GM12801 (cell line): Measurements from ENCODE around the gene SLC12A8.

ENCODE experiments used
- CTCF ChIP-seq: IDR thresholded peaks from one replicate; pipeline ENCODE4 v1.5.1; 2011; ENCODE audit warnings: control low read depth; ENCODE audit not compliant: insufficient read length; ENCODE audit errors: extremely low read depth

Gene SLC12A8

DNA sequence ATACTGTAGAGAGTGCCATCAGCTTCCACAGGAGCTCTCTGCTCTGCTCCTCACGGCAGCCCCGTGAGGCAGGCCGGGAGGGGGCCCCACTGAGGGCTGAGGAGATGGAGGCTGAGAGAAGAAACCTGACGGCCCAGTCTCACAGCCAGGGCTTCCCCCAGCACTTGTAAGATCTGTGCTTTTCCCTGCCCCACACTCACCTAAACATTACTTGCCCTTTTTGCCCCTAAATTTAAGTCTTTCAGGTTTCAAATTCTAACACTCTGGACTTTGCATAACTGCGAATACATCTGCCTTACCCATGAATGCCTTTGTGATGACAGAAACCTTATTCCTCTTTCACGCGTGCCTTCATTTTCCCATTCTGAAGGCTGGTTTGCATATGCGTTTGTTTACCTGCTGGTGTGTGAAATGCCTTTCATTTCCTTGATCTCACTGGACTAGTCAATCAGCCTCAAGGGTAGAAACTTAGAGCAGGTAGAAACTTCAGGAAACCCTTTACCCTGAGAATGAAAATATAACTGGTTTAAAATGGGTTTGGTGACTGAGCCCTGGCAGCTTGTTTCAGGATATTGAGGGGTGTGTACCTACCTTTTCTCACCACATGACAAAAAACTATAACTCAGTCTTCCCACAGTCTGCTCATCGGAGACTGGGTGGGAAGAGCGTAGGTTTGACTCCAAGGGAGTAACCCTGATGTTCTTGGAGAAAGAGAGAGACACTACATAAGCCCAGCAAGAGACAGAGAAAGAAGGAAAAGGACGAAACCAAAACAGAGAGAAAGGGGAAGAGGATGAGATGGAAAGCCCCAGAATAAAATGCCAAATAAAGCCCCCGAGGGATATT, 20.1 kb downstream of the SLC12A8 start:
- no peak for TF ChIP-seq CTCF

GRCh38 chr3:125191730-125192129, 20.8 kb downstream of the SLC12A8 start:
- TF ChIP-seq CTCF: no peak

DNA sequence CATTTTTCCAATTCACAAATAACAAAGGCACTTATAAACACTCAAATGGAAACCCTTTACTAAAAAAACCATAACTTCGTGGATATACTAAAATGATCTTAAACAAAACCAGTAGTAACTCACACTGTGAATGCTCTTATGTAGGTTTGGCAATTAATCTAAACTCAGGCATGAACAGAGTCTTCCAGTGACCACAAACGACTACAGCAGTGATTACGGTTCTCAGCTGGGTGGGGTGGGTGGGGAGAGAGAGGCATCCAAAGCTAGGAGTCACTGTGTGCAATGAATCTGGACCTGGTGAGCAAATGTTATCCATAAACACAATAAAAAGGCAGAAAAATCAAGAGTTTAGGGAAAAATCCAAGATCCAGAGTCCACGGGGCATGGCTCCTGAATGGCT, 21.3 kb downstream of the SLC12A8 start:
- no peak for TF ChIP-seq CTCF

DNA sequence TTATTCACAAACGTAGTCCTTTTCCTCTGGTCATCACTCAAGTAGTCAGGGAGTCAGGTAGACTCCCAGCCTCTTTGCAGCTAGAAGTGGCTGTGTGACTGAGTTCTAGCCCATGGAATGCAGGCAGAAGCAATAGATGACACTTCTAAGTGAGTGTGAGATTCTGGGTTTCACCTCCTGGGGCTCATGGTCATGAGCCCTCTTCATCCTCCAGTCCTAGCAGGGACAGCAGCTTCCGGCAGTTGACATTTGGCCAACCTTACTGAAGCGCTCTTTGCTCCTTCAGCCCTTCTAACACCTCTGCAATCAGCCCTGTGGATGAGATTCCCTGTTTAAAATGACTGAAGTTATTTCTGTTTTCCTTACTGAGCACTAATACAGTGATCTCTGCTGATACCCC, 21.8 kb downstream of the SLC12A8 start:
- no peak for TF ChIP-seq CTCF

DNA sequence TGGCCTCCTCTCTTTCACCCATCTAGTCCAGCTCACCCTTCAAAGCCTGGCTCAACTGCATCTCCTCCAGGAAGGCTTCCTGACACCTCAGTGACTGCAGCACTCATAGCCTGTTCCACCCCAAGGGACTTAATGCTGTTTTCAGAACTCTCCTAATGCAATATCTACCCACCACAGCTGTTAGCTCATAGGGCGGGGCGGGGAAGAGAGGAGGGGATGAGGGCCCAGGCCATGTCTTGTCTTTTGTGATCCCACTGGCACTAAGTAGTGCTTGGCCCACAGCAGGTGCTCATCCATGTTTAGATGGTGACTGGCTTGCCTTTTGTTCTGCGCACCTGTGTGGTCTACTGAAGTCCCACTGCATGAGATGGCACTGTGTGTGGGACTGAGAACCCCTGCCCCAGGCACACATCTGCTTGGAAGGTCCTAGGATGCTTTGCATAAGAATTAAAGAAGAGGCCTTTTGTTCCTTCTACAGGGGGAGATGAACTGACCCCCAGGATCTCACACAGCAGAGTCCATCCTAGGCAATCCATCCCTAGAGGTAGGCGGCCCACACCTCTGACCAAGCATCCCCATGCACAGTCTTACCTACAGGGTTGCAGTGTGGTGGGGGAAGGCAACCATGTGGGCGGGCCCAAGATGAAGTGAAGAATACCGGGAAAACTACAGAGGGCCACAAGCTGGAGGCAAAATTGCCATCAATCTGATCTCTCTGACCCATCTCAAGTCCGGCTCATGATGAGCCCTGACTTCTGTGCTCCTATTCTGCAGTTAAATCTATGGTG, 23.0 kb downstream of the SLC12A8 start:
- TF ChIP-seq CTCF: no peak

DNA sequence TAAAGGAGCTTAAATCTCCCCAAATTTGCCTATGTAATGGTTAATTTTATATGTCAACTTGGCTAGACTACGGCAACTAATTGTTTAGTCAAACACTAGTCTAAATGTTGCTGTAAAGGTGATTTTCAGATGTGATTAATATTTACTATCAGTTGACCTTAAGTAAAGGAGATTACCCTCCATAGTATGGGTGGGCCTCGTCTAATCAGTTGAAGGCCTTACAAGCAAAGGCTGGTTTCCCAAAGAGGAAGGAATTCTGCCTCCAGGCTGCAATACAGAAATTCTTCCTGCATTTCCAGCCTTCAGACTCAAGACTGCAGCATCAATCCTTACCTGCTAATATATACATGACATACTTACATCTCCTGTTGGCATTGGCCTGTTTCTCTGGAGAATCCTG, 23.6 kb downstream of the SLC12A8 start:
- no peak for TF ChIP-seq CTCF

DNA sequence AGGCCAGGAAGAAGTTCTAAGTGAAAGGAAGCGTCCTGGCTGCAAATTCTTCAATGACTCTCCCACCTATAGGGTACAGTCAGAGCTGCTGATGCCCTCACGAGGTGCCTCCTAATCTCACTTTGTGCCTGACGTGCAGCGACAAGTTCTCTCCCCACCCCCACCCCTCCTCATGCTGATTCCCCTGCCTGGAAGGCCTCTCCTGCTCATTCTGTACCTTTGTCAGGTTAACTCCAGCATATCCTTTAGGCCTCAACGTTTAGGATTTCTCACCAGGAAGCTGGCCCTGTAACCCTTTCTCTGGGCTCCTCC, 25.0 kb downstream of the SLC12A8 start:
- no peak for TF ChIP-seq CTCF
